H9 (cell line): ENCODE measurements around the gene PODXL2. TPM values are rescaled to one million over a fixed set of nuclear protein-coding genes. Genes with fewer than 3 reads are reported as not detected.

Source experiments
- DNase-seq: peaks from one replicate; pipeline ENCODE4 v3.0.0-alpha.2; 2017
- H2AFZ ChIP-seq: one replicate; pipeline ENCODE4 v1.6.1; 2013; ENCODE audit warnings: mild to moderate bottlenecking, low read length, control low read depth, moderate library complexity
- H2AK5ac ChIP-seq: 2 replicates; pipeline ENCODE4 v1.6.1; 2013; ENCODE audit warnings: low read length, control low read depth, mixed read lengths; ENCODE audit not compliant: insufficient read length
- H2BK120ac ChIP-seq: one replicate; pipeline ENCODE4 v1.6.1; 2013; ENCODE audit warnings: low read depth, mild to moderate bottlenecking, low read length, control low read depth, inconsistent platforms; ENCODE audit not compliant: poor library complexity, severe bottlenecking
- H2BK12ac ChIP-seq: 2 replicates; pipeline ENCODE4 v1.6.1; 2013; ENCODE audit warnings: low read length, control low read depth, mixed read lengths, low read depth; ENCODE audit not compliant: insufficient read length
- H2BK15ac ChIP-seq: 2 replicates; pipeline ENCODE4 v1.6.1; 2013; ENCODE audit warnings: low read depth, low read length, control low read depth
- H2BK20ac ChIP-seq: one replicate; pipeline ENCODE4 v1.6.1; 2013; ENCODE audit warnings: low read depth, mild to moderate bottlenecking, low read length, control low read depth, inconsistent platforms; ENCODE audit not compliant: poor library complexity, severe bottlenecking
- H2BK5ac ChIP-seq: 2 replicates; pipeline ENCODE4 v1.6.1; 2013; ENCODE audit warnings: low read length, control low read depth, mixed read lengths; ENCODE audit not compliant: insufficient read length
- H3K14ac ChIP-seq: 2 replicates; pipeline ENCODE4 v1.6.1; 2013; ENCODE audit warnings: low read length, control low read depth; ENCODE audit not compliant: insufficient read depth
- H3K18ac ChIP-seq: 2 replicates; pipeline ENCODE4 v1.6.1; 2013; ENCODE audit warnings: low read depth, mild to moderate bottlenecking, mixed read lengths, low read length, control low read depth; ENCODE audit not compliant: insufficient read length
- H3K23ac ChIP-seq: 2 replicates; pipeline ENCODE4 v1.6.1; 2013; ENCODE audit warnings: low read length, control low read depth, mixed read lengths, low read depth; ENCODE audit not compliant: insufficient read length
- H3K23me2 ChIP-seq: 2 replicates; pipeline ENCODE4 v1.6.1; 2013; ENCODE audit warnings: low read depth, mild to moderate bottlenecking, mixed read lengths, low read length, control low read depth; ENCODE audit not compliant: insufficient read length, poor library complexity, severe bottlenecking
- H3K27ac ChIP-seq: 2 replicates; pipeline ENCODE4 v1.5.1; 2013; ENCODE audit warnings: low read length, control low read depth, mixed read lengths, low read depth; ENCODE audit not compliant: insufficient read length
- H3K27me3 ChIP-seq: 2 replicates; pipeline ENCODE4 v1.6.1; 2013; ENCODE audit warnings: low read length, control low read depth, inconsistent platforms; ENCODE audit not compliant: insufficient read depth
- H3K4ac ChIP-seq: 2 replicates; pipeline ENCODE4 v1.6.1; 2013; ENCODE audit warnings: low read depth, mild to moderate bottlenecking, control low read depth, inconsistent platforms, low read length, moderate library complexity
- H3K4me1 ChIP-seq: 2 replicates; pipeline ENCODE4 v1.6.1; 2013; ENCODE audit warnings: low read length, control low read depth, inconsistent platforms; ENCODE audit not compliant: insufficient read depth
- H3K4me2 ChIP-seq: 2 replicates; pipeline ENCODE4 v1.6.1; 2013; ENCODE audit warnings: low read length, control low read depth, mixed read lengths; ENCODE audit not compliant: insufficient read length, insufficient read depth
- H3K56ac ChIP-seq: 2 replicates; pipeline ENCODE4 v1.6.1; 2013; ENCODE audit warnings: low read depth, mild to moderate bottlenecking, mixed read lengths, low read length, control low read depth; ENCODE audit not compliant: insufficient read length
- H3K79me1 ChIP-seq: 2 replicates; pipeline ENCODE4 v1.6.1; 2013; ENCODE audit warnings: low read depth, mild to moderate bottlenecking, moderate library complexity, low read length, control low read depth, inconsistent platforms; ENCODE audit not compliant: insufficient read depth, poor library complexity, severe bottlenecking
- H3K79me2 ChIP-seq: 2 replicates; pipeline ENCODE4 v1.6.1; 2013; ENCODE audit warnings: low read length, control low read depth, inconsistent platforms; ENCODE audit not compliant: insufficient read depth
- H3K9ac ChIP-seq: 2 replicates; pipeline ENCODE4 v1.6.1; 2013; ENCODE audit warnings: low read length, control low read depth, mixed read lengths; ENCODE audit not compliant: insufficient read length; ENCODE audit errors: extremely low read depth
- H3K9me3 ChIP-seq: one replicate; pipeline ENCODE4 v1.6.1; 2013; ENCODE audit warnings: low read depth, low read length, inconsistent platforms; ENCODE audit not compliant: control insufficient read depth
- H3T11ph ChIP-seq: one replicate; pipeline ENCODE4 v1.6.1; 2013; ENCODE audit warnings: mild to moderate bottlenecking, low read length, control low read depth, inconsistent platforms
- H4K20me1 ChIP-seq: one replicate; pipeline ENCODE4 v1.6.1; 2013; ENCODE audit not compliant: control insufficient read depth, insufficient read length, insufficient read depth
- H4K5ac ChIP-seq: 2 replicates; pipeline ENCODE4 v1.6.1; 2013; ENCODE audit warnings: low read depth, mild to moderate bottlenecking, mixed read lengths, low read length, control low read depth; ENCODE audit not compliant: insufficient read length
- H4K8ac ChIP-seq: replicated peaks from 2 replicates; pipeline ENCODE4 v1.6.1; 2013; ENCODE audit warnings: low read length, control low read depth, mixed read lengths, low read depth; ENCODE audit not compliant: insufficient read length
- H4K91ac ChIP-seq: 2 replicates; pipeline ENCODE4 v1.6.1; 2013; ENCODE audit warnings: low read depth, mild to moderate bottlenecking, moderate library complexity, mixed read lengths, low read length, control low read depth; ENCODE audit not compliant: insufficient read length
- H3K27ac Mint-ChIP-seq, 3 experiments: 2 replicates in 2 of 3; 3 replicates in 1 of 3; pipeline ENCODE4 v1.8.0; 2020 to 2021; ENCODE audit warnings: mixed read lengths in 3 of 3, mild to moderate bottlenecking in 1 of 3, moderate library complexity in 1 of 3
- H3K27me3 Mint-ChIP-seq: 2 replicates; pipeline ENCODE4 v1.8.0; 2021; ENCODE audit warnings: low read depth, mild to moderate bottlenecking, moderate library complexity, mixed read lengths
- H3K36me3 Mint-ChIP-seq, 3 experiments: 2 replicates in 2 of 3; 3 replicates in 1 of 3; pipeline ENCODE4 v1.8.0; 2020 to 2021; ENCODE audit warnings: low read depth in 3 of 3, mixed read lengths in 3 of 3; ENCODE audit not compliant: insufficient read depth in 1 of 3
- H3K4me1 Mint-ChIP-seq, 2 experiments: 2 replicates each; pipeline ENCODE4 v1.8.0; 2020; ENCODE audit warnings: mixed read lengths in 2 of 2
- H3K4me3 Mint-ChIP-seq, 2 experiments: 2 replicates in 1 of 2; 3 replicates in 1 of 2; pipeline ENCODE4 v1.8.0; 2020 to 2021; ENCODE audit warnings: mild to moderate bottlenecking in 2 of 2, mixed read lengths in 2 of 2, moderate library complexity in 1 of 2
- H3K9me3 Mint-ChIP-seq, 2 experiments: 2 replicates in 1 of 2; 3 replicates in 1 of 2; pipeline ENCODE4 v1.8.0; 2020; ENCODE audit warnings: mild to moderate bottlenecking in 2 of 2, mixed read lengths in 2 of 2, moderate library complexity in 1 of 2
- WGBS: extraction: QIAGEN DNeasy Blood & Tissue Kit; methylation state at CpG from one replicate; pipeline ENCODE4 v1.1.7; 2013; ENCODE audit warnings: missing lambda C conversion rate, low lambda C conversion rate, mixed read lengths; ENCODE audit not compliant: insufficient read length; ENCODE audit errors: extremely low coverage; 5-methylcytosine and 5-hydroxymethylcytosine counted together
- microRNA-seq: library from miRNA; unstranded; fragments of <30 nt; microRNA quantifications from one replicate; pipeline ENCODE4, GENCODE V29; 2020; ENCODE audit warnings: borderline microRNAs expressed
- total RNA-seq: library from RNA; stranded (reverse); gene quantifications from 2 replicates; pipeline ENCODE4 v1.2.1, GENCODE V29; 2021
- TF ChIP-seq, protein P1 (sequence below): fragments of 200-600 bp; sonication (generic); conservative IDR thresholded peaks from 3 replicates; pipeline ENCODE4 v1.8.0; 2021; ENCODE audit warnings: antibody characterized with exemption, mild to moderate bottlenecking

Gene PODXL2
- total RNA-seq, 1 experiment from 2014 or later: 24.6 TPM

DNA sequence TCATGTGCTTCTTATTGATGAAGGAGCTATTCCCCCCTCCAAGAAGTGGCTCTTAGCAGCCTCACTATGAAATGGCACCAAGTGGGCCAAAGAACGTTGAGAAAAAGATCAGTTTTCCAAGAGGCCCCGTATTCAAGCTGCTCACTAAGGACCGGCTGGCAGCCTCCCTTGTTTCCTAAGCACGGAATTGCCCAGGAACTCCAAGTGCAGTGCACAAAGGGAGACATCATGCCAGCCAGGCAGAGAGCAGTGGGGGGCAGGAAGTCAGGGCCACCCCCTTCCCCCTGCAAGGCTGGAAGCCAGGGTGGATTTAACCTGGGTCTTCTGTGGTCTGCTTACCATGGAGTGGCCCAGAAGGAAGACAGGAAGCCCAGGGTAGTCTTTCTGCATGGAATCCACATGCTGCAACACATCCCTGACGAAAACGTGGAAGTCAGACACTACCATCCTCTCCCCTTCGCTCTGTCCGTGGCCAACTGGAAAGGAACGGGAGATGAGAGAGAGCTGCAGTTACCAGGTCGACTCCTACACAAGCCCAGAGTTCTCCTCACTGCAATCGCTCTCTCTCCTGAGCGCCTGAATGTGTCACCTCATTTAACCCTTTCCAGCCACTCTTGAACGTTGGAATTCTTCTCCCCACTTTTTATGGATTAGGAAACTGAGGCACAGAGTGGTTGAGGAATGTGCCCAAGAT lies 93.3 kb downstream of the PODXL2 start:
- H3T11ph ChIP-seq: no peak overlapping the region
- H2BK15ac ChIP-seq: no peak overlapping the region
- H3K27ac Mint-ChIP-seq: no peak overlapping the region
- H4K91ac ChIP-seq: no peak overlapping the region
- H3K27ac ChIP-seq: no peak overlapping the region
- no peak overlapping the region for H3K56ac ChIP-seq
- TF ChIP-seq, protein P1, sequence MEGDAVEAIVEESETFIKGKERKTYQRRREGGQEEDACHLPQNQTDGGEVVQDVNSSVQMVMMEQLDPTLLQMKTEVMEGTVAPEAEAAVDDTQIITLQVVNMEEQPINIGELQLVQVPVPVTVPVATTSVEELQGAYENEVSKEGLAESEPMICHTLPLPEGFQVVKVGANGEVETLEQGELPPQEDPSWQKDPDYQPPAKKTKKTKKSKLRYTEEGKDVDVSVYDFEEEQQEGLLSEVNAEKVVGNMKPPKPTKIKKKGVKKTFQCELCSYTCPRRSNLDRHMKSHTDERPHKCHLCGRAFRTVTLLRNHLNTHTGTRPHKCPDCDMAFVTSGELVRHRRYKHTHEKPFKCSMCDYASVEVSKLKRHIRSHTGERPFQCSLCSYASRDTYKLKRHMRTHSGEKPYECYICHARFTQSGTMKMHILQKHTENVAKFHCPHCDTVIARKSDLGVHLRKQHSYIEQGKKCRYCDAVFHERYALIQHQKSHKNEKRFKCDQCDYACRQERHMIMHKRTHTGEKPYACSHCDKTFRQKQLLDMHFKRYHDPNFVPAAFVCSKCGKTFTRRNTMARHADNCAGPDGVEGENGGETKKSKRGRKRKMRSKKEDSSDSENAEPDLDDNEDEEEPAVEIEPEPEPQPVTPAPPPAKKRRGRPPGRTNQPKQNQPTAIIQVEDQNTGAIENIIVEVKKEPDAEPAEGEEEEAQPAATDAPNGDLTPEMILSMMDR: no peak
- no peak overlapping the region for H3K23ac ChIP-seq
- H2AFZ ChIP-seq: no peak overlapping the region
- no peak overlapping the region for H4K5ac ChIP-seq
- peaks cover 17 to 24% of the 10 kb centered on the region in 2 experiments for H3K4me1 Mint-ChIP-seq
- no peaks in the 10 kb centered on the region for H4K20me1 ChIP-seq
- no peaks in the 10 kb centered on the region; the same call in 1 of the 2 replicates for H3K27me3 ChIP-seq
- H2BK20ac ChIP-seq: no peak overlapping the region
- H3K18ac ChIP-seq: no peak overlapping the region
- no peaks in the 10 kb centered on the region for H3K79me1 ChIP-seq
- H3K23me2 ChIP-seq: no peaks in the 10 kb centered on the region
- H3K9ac ChIP-seq: no peak overlapping the region
- DNase-seq: no peak
- no peak overlapping the region for H2AK5ac ChIP-seq
- 0 out of 2 replicates have a peak, but pooled peaks cover 3% of the 10 kb centered on the region for H3K4me1 ChIP-seq
- peaks cover 13 to 15% of the 10 kb centered on the region in 2 experiments for H3K9me3 Mint-ChIP-seq
- H3K36me3 Mint-ChIP-seq: peaks cover 0 to 7% (median 0%) of the 10 kb centered on the region in 3 experiments; a peak in 3 of 7 replicates
- no peak overlapping the region for H2BK120ac ChIP-seq
- no peak overlapping the region for H2BK12ac ChIP-seq
- WGBS: no CpG with 5 or more reads among the region's 13 CpGs
- no peak overlapping the region for H3K4me3 Mint-ChIP-seq
- no peak overlapping the region for H2BK5ac ChIP-seq
- H3K14ac ChIP-seq: peak overlapping the region; percentile 81
- H3K27me3 Mint-ChIP-seq: peaks cover 17% of the 10 kb centered on the region
- H4K8ac ChIP-seq: no peak overlapping the region
- H3K4ac ChIP-seq: no peak overlapping the region
- no peak overlapping the region for H3K4me2 ChIP-seq
- no peaks in the 10 kb centered on the region for H3K9me3 ChIP-seq
- no peaks in the 10 kb centered on the region for H3K79me2 ChIP-seq

Small RNA genes within 50 kb of the gene (microRNA-seq; reads per million reads assigned to microRNA genes)
- gene MIR7976: 1.0 reads per million

Other genes with a start within 250 kb of the PODXL2 start
- 19.3 and 20.0 TPM in 2 replicates for gene TPRA1, start 38.5 kb upstream of the PODXL2 start, total RNA-seq
- 164 and 170 TPM in 2 replicates for gene MCM2, start 30.8 kb upstream of the PODXL2 start, total RNA-seq
- gene ABTB1, start 43.8 kb downstream of the PODXL2 start, total RNA-seq: 3.9 and 6.2 TPM in 2 replicates
- 0.11 and 0.22 TPM in 2 replicates for gene MGLL, start 193.3 kb downstream of the PODXL2 start, total RNA-seq